GM21515 (cell line): ENCODE measurements around the gene ARID5A.

Experiments used
- ATAC-seq: cut with Tn5 transposase; IDR thresholded peaks from one replicate; pipeline ENCODE4 v1.9.1; 2021; ENCODE audit not compliant: unreplicated experiment

Gene ARID5A

DNA sequence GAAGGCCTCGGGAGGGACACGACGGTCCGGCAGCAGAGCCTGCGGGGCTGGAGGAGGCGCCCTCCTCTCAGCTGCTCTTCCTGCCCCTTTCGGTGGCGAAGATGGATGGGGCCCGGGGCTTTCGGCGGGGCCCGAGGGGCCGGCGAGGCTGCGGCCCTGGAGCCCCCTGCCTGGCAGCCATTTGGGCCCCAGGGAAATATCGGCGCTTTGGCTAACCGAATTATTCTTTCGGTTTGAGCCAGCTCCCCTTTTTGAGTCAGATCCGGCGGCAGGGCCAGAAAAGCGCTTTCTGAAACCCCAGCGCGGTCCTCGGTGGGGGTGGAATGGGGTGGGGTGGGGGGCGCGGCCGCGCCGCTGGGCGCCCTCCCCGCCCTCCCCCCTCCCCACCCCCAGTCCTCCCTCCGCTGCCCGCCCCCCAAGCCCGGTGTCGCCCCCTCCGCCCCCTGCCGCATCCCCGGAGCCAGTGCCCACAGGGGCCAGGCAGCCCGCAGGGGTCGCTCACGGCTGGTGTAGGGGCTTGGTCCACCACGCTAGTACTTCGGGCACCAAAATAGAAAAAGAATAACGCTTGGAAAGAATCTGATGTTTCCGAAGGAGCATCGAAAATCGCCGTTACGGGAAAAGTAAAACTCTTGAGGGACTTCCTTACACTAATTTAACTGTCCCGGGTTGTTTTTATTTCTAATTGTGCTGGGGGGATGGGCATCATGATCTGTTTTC, 9.1 kb upstream of the ARID5A start:
- peak; percentile 28 for ATAC-seq

GRCh38 chr2:96528006-96528699, 8.4 kb upstream of the ARID5A start:
- ATAC-seq: no peak

DNA sequence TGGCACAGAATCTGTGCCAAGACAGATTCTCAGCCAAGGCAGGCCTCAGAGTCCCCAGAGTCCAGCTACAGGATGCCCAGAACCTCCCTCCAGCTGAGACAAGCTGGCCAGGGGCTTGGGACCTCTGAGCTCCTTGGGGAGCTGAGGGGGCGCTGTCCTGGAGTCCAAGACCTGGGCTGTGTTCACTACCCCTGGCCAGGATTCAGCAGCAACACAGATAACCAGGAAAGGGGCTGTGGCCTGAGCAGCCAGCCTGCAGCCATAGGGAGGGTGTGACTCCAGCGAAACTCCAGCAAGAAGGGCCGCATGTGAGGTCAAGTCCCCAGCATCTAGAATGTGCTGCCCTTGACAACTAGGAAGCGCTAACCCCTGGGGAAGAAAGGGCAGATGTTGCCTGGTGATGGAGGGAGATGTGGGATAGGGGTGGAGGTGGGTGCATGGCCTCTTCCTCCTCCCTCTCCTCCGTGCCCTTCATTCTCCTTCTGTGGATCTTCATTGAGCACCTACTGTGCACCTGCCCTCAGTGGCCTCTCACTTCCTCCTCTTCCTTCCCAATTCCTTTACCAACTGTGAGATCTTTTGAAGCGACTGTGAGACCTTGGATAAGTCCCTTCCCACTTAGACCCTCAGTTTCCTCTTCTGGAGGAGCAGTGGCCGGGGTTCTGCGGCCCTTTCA, 7.7 kb upstream of the ARID5A start:
- ATAC-seq: no peak

DNA sequence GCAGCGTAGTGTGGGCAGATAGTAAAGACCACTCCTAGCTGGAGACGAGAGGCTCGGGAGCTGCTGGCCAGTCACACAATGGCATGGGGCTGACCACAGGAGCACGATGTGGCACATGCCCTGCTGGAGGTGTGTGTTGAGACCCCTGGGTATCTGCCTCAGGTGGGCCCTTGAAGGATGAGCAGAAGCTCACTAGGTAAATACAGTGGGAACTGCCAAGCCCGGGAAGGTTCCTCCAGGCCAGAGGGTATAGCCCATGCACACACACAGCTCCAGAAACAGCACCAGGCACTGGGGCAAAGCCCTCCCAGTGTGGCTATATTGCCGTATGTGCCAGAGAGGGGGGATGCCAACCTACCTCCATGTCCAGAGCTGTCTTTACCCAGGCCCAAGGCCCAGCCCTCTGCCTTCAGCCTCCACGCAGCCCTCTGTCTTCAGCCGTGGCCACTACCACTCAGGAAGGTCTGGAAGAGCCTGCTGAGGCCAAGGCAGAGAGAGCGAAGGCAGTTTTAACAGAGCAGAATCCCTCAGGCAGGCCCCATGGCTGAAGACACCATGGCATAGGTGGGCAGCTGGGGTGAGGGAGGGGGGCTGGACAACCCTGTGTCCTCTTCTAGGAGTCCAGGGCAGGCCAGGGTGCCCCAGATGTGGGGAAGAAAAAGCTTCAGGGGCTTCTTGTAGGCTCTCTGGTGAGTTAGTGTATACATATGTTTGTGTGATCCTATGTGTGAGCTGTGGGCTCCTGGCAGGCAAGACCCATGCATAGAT, 7.0 kb upstream of the ARID5A start:
- ATAC-seq: no peak

DNA sequence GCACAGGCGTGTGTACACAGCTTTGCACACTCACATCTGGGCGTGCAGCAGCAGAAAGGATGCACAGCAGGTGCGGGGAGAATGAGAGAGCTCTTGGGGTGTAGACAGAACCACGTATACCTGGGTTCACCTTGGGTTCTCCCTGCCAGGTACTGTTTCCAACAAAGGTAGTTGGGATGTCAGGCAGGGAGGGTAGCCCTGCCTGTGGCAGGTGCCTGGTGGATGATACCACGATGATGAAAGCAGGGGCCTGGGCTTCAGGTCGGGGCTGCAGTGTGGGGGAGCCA, 6.5 kb upstream of the ARID5A start:
- ATAC-seq: no peak

GRCh38 chr2:96530474-96531357, 5.8 kb upstream of the ARID5A start:
- ATAC-seq: no peak

DNA sequence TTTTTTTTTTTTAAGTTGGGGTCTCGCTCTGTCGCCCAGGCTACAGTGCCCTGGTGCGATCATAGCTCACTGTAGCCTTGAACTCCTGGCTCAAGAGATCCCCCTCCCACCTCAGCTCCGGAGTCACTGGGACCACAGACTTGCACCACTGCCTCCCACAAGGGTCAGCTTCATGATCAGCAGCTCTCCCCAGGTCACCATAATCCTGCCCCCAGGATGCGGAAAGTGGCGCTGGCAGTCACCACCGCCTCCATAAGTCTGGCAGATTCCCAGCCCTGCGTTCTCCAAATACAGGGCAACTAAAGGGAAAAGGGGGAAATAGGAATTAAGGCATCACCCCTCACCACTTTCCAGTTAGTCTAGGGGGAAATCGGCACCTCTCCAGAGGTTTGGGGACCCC, 5.2 kb upstream of the ARID5A start:
- ATAC-seq: no peak

DNA sequence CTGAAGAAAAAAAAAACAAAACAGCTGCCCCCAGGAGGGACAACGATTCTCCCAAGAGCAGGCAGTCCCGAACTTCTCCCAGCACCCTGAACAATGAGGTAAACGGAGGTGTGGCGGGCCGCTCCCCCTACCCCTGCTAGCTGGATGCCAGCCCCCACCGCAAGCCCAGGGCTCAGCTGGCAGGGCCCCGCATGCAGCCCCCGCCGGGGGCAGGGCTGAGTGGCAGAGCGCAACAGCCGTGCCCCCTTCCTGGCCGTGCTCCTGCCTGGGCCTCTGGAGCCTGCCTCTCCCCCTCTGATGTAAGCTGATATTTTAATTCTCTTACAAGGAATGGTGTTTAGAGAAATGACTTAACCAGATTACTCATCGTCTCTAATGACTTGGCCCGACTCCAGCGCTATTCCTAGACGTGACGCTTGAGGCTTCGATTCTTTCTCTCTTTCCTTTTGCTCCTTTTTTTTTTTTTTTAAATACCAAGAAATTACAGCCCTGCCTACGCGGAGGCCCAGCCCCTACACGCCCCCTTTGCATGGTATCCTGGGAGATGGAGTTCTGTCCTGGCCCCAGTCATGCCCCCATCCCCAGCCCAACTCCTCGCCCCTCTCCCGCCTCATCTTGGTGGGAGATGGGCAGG, 4.6 kb upstream of the ARID5A start:
- ATAC-seq: peak; percentile 22

- no peak for ATAC-seq
Measured at GRCh38 chr2:96532641-96533291, 3.8 kb upstream of the ARID5A start.

DNA sequence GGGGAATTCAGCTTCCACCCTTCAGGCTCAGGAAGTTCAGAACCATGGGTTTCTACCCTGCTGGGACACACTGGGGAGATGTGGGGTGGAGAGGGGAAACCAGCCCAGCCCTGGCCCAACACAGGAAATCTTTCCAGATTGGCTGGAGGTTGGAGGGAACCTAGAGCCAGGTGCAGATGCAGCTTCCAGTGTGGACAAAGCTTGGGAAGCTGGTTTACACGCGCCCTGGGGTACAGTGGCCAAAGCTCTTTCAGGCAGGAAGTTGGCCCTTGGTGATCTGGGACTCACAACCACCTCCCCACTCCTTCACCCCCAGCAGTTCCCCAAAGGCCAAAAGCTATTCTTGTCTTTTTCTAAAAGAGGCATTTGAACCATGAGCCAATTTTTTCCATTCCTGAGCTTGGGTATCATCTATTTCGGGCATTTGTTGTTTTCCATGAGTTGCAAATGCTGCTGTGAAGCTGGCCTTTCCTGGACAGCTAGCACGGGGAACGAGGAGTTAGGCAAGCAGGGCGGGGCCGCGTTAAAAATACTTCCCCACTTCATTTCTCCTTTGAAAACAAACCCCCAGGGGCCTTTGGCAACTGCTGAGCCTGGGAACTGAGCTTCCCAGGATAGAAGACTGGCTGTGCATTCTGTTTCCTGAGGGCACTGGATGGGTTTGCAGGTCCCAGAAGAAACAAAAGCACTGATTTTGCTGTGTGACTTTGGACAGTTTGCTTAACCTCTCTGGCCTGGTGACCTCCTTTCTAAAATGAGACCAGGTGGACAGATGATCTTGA, 3.1 kb upstream of the ARID5A start:
- no peak for ATAC-seq

GRCh38 chr2:96534141-96534540, 2.4 kb upstream of the ARID5A start:
- no peak for ATAC-seq

GRCh38 chr2:96534701-96535181, 1.8 kb upstream of the ARID5A start:
- no peak for ATAC-seq

GRCh38 chr2:96535331-96535730, 1.2 kb upstream of the ARID5A start:
- ATAC-seq: no peak

DNA sequence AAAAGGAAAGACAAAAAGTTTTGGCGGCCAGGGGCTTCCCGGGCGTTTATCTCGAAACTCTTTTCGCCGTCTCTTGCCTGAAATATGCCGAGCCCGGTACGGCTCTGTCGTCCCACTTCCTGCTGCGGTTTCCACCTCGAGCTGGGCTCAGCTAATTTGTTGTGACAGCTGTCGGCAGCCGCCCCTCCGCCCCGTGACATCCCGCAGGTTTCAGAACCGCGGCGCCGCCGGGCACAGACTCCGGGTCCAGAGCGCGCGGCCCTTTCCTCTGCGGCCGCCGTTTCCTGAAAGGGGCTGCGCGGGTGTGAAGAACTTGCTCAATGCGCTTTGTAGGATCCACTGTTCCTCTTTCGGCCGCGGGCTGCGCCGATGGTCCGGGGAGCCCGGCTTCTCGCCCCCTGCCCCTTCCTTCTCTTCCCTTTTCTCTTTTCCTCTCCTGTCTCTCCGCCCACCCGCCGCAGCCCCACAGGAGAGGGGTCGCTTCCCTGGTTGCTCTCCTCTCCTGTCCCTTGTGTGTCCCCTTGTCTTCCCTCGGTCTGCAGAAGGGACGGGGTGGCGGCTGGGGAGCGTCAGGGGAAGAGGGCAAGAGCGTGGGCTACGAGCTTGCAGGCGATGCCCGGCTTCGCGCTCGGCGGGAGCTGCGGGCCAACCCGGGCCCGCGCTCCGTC, 648 bp downstream of the ARID5A start:
- peak; percentile 49 for ATAC-seq

GRCh38 chr2:96537734-96538486, 1.4 kb downstream of the ARID5A start:
- ATAC-seq: no peak

DNA sequence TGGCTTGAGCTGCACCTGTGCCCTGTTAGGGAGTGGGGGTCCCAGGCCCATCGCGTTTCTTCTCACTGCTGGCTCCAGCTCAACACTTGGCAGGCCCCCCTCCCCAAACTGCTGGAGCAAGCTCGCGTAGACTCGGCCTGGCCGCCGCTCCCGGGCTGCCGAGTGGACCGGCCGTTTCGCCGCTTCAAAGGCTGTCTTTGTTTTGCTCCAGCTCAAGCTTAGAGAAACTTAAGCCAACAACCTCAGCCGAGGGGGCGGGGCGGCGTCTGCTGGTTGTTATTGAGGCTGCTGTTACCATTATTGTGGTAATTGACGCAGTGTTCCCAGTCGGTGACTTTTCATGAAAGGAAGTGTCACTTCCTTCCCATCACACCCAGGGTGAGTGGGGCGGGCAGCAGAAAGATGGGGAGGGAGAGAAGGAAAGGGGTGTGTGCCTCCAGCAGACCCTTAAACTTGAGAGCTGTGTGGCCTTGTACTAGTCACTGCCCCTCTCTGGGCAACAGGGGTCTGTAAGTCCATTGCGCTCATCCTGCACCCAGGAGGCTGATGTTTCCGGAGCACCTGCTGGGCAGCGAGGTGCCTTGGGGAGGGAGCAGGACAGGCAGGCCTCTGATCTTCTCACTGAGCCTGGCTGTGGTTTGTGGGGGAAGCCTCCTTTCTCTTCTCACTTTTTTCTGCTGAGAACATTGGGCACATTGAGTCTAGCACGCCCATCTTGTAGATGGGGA, 2.1 kb downstream of the ARID5A start:
- ATAC-seq: no peak
